Skeletal muscle cell (primary cell): ENCODE data around the gene CRTAC1.

Experiments
- DNase-seq: peaks from one replicate; pipeline ENCODE4 v3.0.0-alpha.2; 2010; ENCODE audit warnings: low read depth
- H3K4me3 ChIP-seq: 2 replicates; pipeline ENCODE4 v1.5.1; 2011; ENCODE audit warnings: low read depth, mild to moderate bottlenecking, control low read depth, low read length, moderate library complexity

The CRTAC1 gene

GRCh38 chr10:97931041-97931440 lies 99.4 kb downstream of the CRTAC1 start:
- no peak overlapping the region for H3K4me3 ChIP-seq
- no peak for DNase-seq

- no peak for DNase-seq
- no peak overlapping the region for H3K4me3 ChIP-seq
Measured at GRCh38 chr10:97928897-97929296, 101.5 kb downstream of the CRTAC1 start.

DNA sequence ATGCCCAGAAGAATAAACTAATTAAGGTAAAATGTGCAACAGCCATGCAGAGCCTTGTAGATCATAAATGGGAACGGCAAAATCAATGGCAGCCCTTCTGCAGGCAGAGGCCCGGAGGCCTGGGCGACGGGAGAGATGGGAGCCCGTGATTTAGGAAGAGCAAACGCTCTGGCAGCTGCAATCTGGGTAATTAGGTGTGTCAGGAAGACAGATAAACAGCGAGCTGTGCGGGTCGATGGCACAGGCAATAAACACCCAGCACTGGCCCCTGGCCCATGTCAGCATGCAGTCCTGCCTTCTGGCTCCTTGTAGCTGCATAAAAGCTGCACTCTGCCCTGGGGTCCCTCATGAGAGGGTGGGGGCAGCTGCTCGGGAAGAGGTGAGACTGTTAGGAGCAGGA lies 102.8 kb downstream of the CRTAC1 start:
- no peak for DNase-seq
- no peak overlapping the region for H3K4me3 ChIP-seq

- no peak for DNase-seq
- H3K4me3 ChIP-seq: no peak overlapping the region
Measured at GRCh38 chr10:97926055-97926454, 104.4 kb downstream of the CRTAC1 start.

DNA sequence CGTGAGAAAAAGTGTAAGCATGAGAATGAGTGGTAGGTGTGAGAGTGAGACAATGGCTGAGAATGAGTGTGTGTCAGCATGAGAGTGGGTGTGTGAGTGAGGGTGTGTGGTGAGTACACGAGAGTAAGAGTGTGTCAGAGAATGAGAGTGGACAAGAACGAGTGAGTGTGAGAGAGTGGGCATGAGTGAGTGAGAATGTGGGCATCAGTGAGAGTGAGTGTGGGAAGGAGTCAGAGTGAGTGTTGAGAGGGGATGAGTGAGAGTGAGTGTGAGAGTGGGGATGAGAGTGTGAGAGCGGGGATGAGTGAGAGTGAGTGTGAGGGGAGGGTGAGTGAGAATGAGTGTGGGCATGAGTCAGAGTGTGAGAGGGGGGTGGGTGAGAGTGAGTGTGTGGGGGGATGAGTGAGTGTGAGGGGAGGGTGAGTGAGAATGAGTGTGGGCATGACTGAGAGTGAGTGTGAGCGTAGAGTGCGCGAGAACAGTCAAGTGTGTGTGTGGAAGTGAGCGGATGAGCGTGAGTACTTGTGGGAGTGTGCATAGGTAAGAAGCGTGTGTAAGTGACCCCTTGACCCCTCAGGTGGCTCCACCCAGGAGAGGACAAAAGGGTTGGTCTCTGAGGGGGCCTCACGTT lies 105.0 kb downstream of the CRTAC1 start:
- no peak for DNase-seq
- no peak overlapping the region for H3K4me3 ChIP-seq

DNA sequence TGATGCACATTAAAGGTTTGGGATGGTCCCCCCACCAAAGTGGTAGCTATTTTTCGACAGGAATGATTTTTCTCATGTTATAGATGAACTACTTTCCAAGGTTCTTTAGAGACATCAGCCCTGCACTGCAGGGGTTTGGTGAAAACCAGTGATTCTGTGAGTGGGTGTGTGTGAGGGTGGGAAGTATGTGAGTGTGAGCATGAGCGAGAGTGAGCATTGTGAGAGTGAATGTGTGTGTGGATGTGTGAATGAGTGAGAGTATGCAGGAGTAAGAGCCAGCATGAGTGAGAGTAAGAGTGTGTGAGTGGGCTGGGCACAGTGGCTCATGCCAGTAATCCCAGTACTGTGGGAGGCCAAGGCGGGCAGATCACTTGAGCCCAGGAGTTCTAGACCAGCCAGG lies 105.7 kb downstream of the CRTAC1 start:
- H3K4me3 ChIP-seq: no peak overlapping the region
- no peak for DNase-seq

DNA sequence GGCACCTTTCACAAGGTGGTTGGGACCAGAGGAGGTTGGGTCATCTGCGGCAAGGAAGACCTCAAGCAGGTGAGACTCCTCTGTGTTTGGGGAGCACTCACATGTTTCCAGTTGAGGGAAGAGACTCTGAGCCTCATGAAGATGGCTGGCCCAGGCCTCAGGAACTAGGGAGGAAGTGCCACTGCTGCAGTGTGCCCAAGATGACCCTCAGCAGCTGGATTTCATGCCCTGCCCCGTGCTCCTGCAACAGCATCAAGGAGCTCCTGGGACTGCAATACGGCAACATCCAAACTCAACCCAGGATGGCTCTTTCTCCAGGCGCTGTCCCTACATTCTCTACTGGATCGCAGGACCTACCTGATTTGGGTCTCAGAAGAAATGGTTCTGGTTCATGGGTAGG lies 106.9 kb downstream of the CRTAC1 start:
- DNase-seq: no peak
- no peak overlapping the region for H3K4me3 ChIP-seq

DNA sequence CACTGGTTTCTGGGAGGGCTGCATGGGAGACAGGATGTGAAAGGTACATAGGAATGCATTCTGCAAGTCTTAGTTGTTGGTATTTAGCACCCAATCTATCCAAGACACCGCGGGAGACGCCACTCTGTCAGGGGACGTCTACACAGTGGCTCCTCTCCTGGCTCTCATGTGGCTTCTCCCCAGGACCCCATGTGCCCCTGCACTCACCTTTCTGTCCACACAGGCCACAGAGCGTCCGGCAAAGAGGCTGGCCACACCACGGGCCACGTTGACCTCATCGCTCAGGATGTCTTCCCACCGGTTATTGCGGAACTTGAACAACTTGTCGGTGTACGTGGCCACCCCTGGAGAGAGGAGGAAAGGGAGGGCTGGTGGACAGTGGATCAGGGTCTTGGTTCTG lies 107.4 kb downstream of the CRTAC1 start:
- H3K4me3 ChIP-seq: no peak overlapping the region
- DNase-seq: no peak

DNA sequence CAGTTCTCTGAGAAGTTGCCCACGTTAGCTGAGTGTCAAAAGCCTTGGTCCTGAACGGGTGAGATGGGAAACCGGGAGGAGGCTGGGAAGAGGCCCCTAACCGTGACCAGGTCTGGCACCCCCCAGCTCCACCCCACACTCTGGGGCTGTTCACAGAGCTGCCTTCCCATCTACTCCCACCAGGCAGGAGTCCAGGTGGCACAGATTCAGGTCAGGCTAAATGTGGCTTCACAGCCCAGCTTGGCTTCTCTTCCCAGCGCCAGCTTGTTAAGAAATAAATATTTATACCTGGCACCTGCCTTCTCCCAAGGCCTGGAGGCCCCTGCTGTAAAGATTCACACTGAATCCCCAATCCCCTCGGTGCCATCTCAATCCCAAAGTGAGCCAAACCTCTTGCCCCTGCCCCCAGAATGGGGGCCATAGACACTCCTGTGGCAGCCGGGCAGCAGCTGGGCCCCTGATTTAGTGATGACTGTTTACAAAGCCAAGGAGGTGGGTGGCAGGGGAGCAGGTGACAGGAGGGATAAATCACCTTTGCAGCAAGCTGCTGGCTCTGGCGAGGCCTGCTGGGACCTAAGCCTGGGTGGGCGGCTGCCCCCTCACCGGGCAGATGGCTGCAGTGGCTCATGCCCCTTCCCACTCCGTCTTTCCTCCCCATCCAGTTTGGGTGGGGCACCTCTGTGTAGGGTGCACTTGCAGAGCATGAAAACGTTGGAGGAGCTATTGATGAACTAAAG lies 108.2 kb downstream of the CRTAC1 start:
- no peak for DNase-seq
- no peak overlapping the region for H3K4me3 ChIP-seq

DNA sequence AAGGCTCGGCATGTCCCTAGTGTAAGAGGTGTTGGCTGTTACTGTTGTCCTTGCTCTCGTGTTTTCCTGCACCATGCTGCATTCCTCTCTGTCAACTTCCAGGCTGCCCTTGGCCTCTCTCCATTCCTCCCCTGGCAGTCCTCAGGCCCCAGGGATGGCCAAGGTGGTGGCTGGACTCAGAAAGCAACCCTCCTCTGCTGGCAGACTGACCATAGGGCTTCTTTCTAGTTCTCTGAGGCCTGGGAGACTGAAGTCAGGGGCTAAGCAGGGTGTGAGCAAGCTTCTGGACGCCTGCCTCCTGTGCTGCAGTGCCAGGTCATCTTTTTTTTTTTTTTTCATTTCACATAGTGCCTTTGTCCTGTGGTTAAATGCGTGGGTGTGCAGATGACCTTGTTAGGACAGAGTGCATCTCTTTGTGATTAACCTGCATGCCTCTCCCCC lies 108.8 kb downstream of the CRTAC1 start:
- no peak for DNase-seq
- H3K4me3 ChIP-seq: no peak overlapping the region

DNA sequence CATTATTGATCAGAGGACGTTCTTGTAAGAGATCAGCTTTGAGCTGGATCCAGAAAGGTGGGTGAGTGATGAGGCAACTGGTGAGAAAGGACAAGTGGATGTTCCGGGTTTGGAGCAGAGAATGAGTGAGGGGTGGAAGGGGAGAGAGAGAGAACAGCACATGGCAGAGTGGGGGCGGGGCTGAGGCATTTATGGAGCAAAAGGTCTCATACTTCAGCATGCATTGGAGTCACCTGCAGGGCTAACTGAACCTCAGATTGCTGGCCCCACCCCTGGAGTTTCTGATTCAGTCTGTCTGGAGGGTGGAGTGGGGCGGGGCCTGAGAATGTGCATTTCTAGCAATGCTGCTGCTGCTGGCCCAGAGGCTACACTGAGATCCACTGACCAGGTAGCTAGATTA lies 109.6 kb downstream of the CRTAC1 start:
- no peak overlapping the region for H3K4me3 ChIP-seq
- DNase-seq: no peak

DNA sequence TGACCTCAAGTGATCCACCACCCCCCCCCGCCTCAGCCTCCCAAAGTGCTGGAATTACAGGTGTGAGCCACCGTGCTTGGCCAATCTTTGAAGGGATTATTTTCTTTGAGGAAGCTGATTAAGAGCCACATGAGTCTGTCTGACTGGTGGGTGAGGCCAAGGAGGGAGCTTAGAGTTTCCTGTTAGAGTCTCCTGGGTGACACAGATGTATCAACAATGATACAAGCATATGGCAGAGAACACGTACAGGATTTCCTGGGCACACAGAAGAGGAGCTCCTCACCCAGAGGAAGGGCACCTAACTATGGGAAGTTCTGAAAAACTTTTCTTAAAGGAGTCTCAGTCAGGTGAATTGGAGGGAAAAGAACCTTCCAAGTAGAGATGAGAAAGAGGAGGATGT lies 111.4 kb downstream of the CRTAC1 start:
- DNase-seq: no peak
- H3K4me3 ChIP-seq: no peak overlapping the region

GRCh38 chr10:97916586-97916985 lies 113.8 kb downstream of the CRTAC1 start:
- no peak overlapping the region for H3K4me3 ChIP-seq
- no peak for DNase-seq

- no peak for DNase-seq
- H3K4me3 ChIP-seq: no peak overlapping the region
Measured at GRCh38 chr10:97915346-97916131, 114.9 kb downstream of the CRTAC1 start.

DNA sequence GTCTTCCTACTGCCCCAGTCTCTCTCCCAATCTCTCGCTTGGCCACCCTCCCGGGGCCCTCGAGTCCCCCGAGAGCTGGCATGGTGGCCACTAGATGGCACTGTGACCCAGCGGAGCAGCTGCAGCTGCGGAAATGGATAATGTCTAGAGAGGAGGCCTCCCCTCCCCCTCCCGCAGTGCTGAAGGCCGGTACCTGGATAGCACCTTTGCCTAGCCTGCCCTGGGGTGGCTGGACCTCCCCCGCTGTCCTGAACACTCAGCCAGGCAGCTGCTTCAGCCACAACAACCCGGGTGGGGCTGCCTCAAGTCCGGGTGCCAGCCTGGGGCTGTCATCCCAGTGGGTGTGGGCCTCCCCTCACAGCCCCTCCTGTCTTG lies 115.6 kb downstream of the CRTAC1 start:
- DNase-seq: peak; percentile 2
- no peak overlapping the region for H3K4me3 ChIP-seq

- H3K4me3 ChIP-seq: no peak overlapping the region
Measured at GRCh38 chr10:97914171-97914836, 116.1 kb downstream of the CRTAC1 start.

DNA sequence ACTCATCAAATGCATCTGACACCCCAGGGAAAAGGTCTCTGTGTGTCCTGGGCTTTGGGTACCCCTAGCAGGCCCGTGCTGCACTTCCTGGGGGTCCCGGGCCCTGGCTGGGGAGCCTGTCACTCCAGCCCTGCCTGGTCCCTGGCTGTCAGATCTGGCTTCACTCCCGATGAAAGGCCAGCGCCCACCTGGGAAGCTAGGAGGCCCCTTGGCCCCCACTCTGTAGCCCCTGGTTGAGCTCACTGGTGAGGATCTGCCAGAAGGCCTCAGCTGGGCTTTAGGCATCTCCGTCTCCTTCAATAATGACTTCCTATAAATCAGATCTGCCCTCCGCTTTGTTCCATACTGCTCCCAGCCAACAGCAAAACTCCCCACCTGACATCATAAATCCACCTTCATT lies 116.8 kb downstream of the CRTAC1 start:
- no peak for DNase-seq

More at GRCh38 chr10:97914171-97914836, 116.1 kb downstream of the CRTAC1 start:
- no peak for DNase-seq

GRCh38 chr10:97913193-97913592 lies 117.2 kb downstream of the CRTAC1 start:
- DNase-seq: no peak
- no peak overlapping the region for H3K4me3 ChIP-seq

More for the DNA sequence above, 116.8 kb downstream of the CRTAC1 start:
- H3K4me3 ChIP-seq: no peak overlapping the region

- DNase-seq: no peak
- H3K4me3 ChIP-seq: no peak overlapping the region
Measured at GRCh38 chr10:97911217-97911616, 119.2 kb downstream of the CRTAC1 start.

DNA sequence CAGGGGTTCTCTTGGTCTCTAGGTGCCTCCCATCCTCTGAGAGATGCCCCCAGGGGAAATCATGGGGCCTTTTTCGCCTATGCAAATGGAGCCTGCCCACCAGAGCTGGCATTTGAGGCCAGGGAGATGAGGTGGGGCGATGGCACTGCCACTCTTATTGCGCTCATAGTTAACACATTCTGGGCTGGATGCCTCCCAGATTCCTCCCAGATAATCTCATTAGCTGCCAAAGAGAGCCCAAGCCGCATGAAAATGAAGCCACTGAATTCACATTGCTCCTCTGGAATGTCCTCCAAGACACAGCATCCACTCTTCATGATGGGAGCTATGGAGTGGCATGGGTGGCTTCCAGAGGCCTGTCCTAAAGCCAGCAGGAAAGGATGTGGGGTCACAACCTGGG lies 119.8 kb downstream of the CRTAC1 start:
- no peak for DNase-seq

More for the DNA sequence above, 119.8 kb downstream of the CRTAC1 start:
- H3K4me3 ChIP-seq: no peak overlapping the region
